Neutrophil (primary cell): ENCODE measurements around the gene PAPPA2.

Experiments
- H3K27ac ChIP-seq: fragments of 200-600 bp; sonication (generic); 2 replicates; pipeline ENCODE4 v1.5.1; 2016; ENCODE audit warnings: mild to moderate bottlenecking, moderate library complexity
- H3K27me3 ChIP-seq: fragments of 200-600 bp; sonication (generic); 2 replicates; pipeline ENCODE4 v1.6.0; 2016; ENCODE audit warnings: mild to moderate bottlenecking
- H3K36me3 ChIP-seq: fragments of 200-600 bp; sonication (generic); 2 replicates; pipeline ENCODE4 v1.5.1; 2017
- H3K4me1 ChIP-seq, 2 experiments: fragments of 200-600 bp in 1 of 2; sonication (generic) in 1 of 2; 1 replicate in 1 of 2; 2 replicates in 1 of 2; pipeline versions ENCODE4 v1.5.1 to v1.6.1; 2013 to 2016; ENCODE audit warnings: low read depth in 1 of 2, low read length in 1 of 2, mild to moderate bottlenecking in 1 of 2, moderate library complexity in 1 of 2; ENCODE audit not compliant: control insufficient read depth in 1 of 2, insufficient read depth in 1 of 2
- H3K4me3 ChIP-seq, 2 experiments: fragments of 200-600 bp in 1 of 2; sonication (generic) in 1 of 2; 1 replicate in 1 of 2; 2 replicates in 1 of 2; pipeline ENCODE4 v1.5.1; 2013 to 2016; ENCODE audit warnings: low read depth in 1 of 2, low read length in 1 of 2, mild to moderate bottlenecking in 1 of 2, moderate library complexity in 1 of 2
- H3K9me3 ChIP-seq: fragments of 200-600 bp; sonication (generic); 2 replicates; pipeline ENCODE4 v1.5.1; 2016
- CTCF ChIP-seq: fragments of 200-600 bp; sonication (generic); IDR thresholded peaks from 2 replicates; pipeline ENCODE4 v1.5.1; 2016; ENCODE audit warnings: antibody characterized with exemption

PAPPA2 gene

GRCh38 chr1:176574756-176575155 lies 111.8 kb downstream of the PAPPA2 start:
- H3K4me3 ChIP-seq: no peak overlapping the region
- no peaks in the 10 kb centered on the region for H3K9me3 ChIP-seq
- no peak for TF ChIP-seq CTCF
- no peaks in the 10 kb centered on the region for H3K4me1 ChIP-seq
- no peaks in the 10 kb centered on the region for H3K27me3 ChIP-seq
- no peaks in the 10 kb centered on the region for H3K36me3 ChIP-seq
- H3K27ac ChIP-seq: no peak overlapping the region

GRCh38 chr1:176575991-176576390 lies 113.0 kb downstream of the PAPPA2 start:
- Histone ChIP-seq H3K36me3 (no peaks in the 10 kb centered on the region), H3K27me3 (no peaks in the 10 kb centered on the region), H3K4me1 (no peaks in the 10 kb centered on the region), H3K4me3 (no peak overlapping the region), H3K27ac (no peak overlapping the region), H3K9me3 (no peaks in the 10 kb centered on the region)
- TF ChIP-seq CTCF: no peak

- Histone ChIP-seq H3K27ac (no peak overlapping the region), H3K27me3 (no peaks in the 10 kb centered on the region), H3K4me1 (no peaks in the 10 kb centered on the region), H3K9me3 (no peaks in the 10 kb centered on the region), H3K36me3 (no peaks in the 10 kb centered on the region), H3K4me3 (no peak overlapping the region)
- no peak for TF ChIP-seq CTCF
These were observed 113.7 kb downstream of the PAPPA2 start for GRCh38 chr1:176576670-176577069.

- no peak for TF ChIP-seq CTCF
- H3K4me1 ChIP-seq: no peaks in the 10 kb centered on the region
- no peaks in the 10 kb centered on the region for H3K27me3 ChIP-seq
- H3K27ac ChIP-seq: no peak overlapping the region
- H3K4me3 ChIP-seq: no peak overlapping the region
- no peaks in the 10 kb centered on the region for H3K36me3 ChIP-seq
- H3K9me3 ChIP-seq: no peaks in the 10 kb centered on the region
These were observed 114.7 kb downstream of the PAPPA2 start for GRCh38 chr1:176577646-176578197.

GRCh38 chr1:176579087-176579486 lies 116.1 kb downstream of the PAPPA2 start:
- Histone ChIP-seq H3K4me1 (no peaks in the 10 kb centered on the region), H3K9me3 (no peaks in the 10 kb centered on the region), H3K27me3 (no peaks in the 10 kb centered on the region), H3K36me3 (no peaks in the 10 kb centered on the region), H3K27ac (no peak overlapping the region), H3K4me3 (no peak overlapping the region)
- no peak for TF ChIP-seq CTCF

GRCh38 chr1:176595217-176595616 lies 132.2 kb downstream of the PAPPA2 start:
- no peaks in the 10 kb centered on the region for H3K27me3 ChIP-seq
- no peak overlapping the region for H3K4me3 ChIP-seq
- H3K36me3 ChIP-seq: no peaks in the 10 kb centered on the region
- H3K4me1 ChIP-seq: no peaks in the 10 kb centered on the region
- no peaks in the 10 kb centered on the region for H3K9me3 ChIP-seq
- TF ChIP-seq CTCF: no peak
- H3K27ac ChIP-seq: no peak overlapping the region
